CD4-positive, alpha-beta T cell treated with Interleukin-21 for 1 hour (primary cell): ENCODE results near the gene CBLL1.

Source experiments
- DNase-seq: peaks from one replicate; pipeline ENCODE4 v3.0.0-alpha.2; 2020

CBLL1 gene

GRCh38 chr7:107743567-107744344, at the start of gene CBLL1:
Gene CBLL1, plus strand, starts transcription at chr7:107744142. Its CDS starts 22 bp downstream, at chr7:107744164.
- DNase-seq, result peak; percentile 97

- DNase-seq, result no peak
Measured at GRCh38 chr7:107694386-107694785, 49.6 kb upstream of the CBLL1 start.

- DNase-seq, result no peak
Measured at GRCh38 chr7:107696330-107696946, 47.5 kb upstream of the CBLL1 start.

DNA sequence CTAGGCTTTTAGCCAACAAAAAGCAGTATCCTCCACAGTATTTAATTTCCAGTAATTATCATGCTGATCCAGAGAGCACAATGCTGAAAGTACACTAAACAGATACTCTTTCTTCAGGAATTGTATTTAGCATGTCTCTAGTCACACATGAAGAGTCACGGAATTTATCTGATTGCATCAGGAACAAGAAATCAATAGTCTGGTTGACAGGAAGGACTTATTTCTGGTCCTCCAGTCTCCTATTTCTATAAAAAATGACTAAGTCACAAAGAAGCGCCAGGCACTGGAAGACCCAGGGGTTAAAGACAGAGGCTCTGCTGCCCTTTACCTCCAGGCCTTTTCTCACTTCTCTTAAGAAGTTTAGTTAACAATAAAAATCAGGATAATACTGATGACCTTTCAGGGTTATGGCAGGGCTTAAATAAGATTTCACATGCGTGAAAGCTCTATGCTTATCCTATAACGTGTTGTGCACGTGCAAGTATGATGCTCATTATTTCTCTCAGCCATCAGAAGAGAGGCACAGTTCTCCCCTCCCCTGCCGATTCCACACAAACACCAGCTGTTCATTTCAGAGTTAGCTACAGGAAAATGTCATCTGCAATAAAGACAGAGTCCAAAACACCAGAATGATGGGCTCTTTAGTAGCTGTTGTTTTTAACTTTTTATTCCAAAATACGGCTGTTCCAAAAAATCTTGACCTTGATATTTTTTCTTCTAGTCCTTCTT, 46.5 kb upstream of the CBLL1 start:
- no peak for DNase-seq

DNA sequence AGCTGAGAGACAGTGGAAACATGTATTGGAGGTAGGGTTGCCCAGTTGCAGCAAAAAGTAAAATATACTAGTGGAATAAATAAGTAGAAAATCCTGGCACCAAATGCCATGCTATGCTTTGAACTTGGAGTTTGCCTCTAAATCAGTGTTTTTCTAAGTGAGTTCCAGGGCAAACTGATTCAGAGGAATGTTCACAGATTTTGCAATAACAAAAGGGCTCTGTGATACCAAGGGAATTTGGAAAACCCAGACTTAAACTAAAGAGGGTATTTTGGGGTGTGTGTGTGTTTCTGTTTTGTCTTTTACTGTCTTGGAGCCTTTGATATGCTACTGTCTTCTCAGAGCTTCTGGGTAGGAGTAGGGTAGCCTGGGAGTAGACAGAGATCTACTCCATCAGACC, 43.4 kb upstream of the CBLL1 start:
- DNase-seq, result no peak

DNA sequence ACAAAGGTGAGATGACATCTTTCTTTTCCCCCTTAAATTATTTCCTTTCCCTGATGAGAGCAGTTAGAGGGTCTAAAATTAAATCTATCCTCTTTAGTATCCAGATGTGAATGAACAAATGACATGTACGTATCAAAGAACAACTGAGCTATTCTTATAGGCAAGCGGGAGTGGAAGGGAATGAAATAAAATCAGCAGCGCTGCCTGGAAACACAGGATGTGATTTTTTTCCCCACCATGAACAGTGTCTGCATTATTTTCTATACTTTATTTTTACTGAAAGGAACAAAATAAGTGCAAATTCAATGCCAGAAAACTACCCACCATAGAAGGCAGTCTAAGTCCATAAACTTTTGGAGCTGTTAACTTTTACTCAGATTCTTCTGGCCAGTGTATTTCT, 42.8 kb upstream of the CBLL1 start:
- DNase-seq, result no peak

- DNase-seq, result no peak
Measured at GRCh38 chr7:107703219-107703618, 40.7 kb upstream of the CBLL1 start.

DNA sequence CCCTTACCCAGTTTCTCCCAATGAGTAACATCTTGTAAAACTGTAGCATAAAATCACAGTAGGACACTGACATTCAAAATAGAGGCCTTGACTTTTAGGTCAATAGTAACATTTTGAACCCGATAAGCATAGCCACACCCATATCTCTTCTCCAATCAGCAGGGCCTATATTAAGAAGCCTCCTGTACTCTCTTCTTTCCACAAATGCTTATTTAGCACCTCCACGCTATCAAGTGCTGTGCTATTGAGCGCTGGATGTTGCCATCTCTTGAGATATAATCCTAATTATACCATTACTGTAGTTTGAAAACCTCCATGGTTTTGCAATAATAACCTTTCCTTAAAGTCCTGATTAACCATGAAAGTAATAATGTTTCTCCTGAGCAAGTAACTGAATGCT, 40.1 kb upstream of the CBLL1 start:
- no peak for DNase-seq

DNA sequence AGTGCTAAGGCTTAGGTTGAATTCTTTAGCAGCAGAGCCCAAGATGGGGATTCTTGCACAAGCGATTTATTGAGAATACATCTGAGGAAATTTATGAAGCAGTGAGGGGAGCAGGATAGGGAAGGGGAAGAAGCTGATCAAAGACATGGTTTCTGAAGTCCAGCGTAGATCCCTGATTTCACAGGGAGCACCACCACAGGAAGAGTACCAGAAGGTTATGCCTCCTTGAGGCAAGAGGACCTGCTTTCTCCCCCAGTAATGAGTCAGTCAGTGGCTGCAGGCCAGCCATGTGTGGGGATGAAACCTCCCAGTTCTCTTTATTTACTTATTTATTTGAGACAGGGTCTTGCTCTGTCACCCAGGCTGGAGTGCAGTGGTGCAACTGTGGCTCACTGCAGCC, 35.0 kb upstream of the CBLL1 start:
- DNase-seq, result no peak

DNA sequence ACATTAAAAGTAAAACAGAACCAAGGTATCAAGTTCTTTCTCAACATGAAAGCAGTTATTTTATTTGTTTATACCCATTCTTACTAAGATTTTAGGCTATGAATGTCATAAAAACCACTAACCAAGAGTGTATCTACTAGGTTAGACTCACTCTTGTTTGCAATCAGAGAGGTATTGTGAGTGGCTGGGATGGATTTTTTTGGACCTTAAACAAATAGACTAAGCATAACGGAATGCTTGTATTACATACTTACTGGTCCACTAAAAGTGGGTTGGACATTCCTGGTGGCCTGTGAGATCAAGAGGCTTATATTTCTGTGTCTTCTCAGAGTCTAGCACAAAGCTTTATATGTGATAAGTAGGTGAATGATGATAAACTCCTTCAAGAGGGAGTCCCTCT, 32.6 kb upstream of the CBLL1 start:
- DNase-seq, result no peak

DNA sequence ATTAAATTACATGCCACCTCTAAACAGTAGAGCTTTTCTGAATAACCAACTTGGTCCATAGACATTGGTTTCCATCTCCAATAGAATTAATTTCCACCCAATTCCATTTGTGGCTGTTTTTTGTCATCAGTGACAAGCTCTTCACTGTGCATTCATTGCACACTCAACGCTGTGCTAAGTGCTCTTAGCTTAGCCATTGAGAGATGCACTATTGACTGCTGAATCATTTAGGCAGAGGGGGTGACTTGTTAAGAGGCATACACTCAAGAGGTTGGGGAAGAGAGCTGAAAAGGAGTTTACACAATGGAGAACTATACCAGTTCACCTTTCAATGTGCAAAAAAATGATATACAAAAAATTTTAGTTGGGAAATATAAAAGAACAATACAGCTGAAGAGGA, 31.9 kb upstream of the CBLL1 start:
- no peak for DNase-seq

GRCh38 chr7:107712896-107713295, 31.0 kb upstream of the CBLL1 start:
- DNase-seq, result no peak

GRCh38 chr7:107715531-107715930, 28.4 kb upstream of the CBLL1 start:
- DNase-seq, result no peak

DNA sequence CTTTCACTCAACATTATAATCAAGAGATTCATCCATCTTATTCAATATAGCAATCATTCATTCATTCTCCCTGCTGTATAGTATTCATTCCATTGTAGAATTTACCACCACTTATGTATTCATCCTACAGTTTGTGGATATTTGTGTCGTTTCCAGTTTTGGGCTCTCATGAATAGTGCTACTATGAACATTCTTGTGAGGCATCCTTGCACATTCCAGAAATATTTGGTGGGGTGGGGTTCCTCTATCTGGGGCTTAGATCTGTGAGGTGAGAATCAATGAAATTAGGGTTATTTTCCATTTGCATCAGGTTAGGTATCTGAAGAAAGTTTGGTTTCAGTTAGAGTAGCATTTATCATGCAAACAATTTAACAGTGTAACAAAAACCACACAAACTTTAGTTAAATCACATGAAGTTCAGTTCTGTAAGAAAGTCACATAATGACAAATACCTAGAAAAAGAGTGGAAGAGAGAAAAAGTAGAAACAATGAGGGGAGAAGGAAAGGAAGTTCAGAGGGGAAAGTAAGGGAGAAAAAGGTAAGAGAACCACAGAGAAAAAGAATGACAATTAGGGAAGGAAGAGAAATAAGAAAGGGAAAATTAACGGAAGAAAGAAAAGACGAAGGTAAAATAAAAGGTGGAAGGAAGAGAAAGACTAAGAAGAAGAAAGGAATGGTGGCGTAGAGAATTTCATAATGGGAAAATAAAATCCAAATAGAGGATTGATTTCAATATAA, 25.3 kb upstream of the CBLL1 start:
- DNase-seq, result no peak

DNA sequence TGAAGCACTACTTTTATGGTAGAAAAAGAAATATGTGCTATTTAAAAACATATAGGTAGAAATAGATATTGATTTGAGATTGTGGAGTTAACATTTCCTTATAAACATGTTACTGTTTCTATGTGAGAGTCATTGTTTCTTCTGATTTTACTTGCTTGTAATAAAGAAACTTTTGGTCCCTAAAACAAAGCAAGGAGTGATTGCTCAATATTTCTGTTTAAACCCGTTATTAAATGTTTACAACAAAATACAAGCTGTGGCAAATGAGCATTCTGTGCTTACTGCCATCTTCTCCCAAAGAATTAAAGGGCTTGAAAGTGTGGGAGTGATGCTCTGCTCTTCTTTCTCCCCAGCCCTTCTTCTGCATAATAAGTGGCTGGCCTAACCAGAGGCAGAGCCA, 22.7 kb upstream of the CBLL1 start:
- DNase-seq, result no peak

DNA sequence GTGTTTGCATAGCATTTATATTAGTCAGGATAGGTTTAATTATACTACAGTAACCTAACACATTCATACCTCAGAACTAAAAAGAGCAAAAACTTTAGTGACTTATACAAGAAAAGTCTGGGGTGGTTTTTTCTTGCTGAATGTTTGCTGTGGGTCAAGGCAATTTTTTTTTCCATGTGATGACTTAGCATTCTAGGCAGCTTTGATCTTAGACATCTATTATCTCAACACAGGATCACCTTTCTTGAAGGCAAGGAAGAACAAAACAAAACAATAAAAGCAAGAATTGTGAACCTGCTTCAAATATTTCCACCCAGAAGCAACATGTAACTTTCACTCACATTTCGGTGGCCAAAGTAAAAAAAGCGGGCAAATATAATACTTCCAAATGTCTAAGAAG, 20.7 kb upstream of the CBLL1 start:
- DNase-seq, result no peak

- peak; percentile 58 for DNase-seq
Measured at GRCh38 chr7:107725138-107725740, 18.7 kb upstream of the CBLL1 start.

GRCh38 chr7:107726356-107727130, 17.4 kb upstream of the CBLL1 start:
- DNase-seq, result no peak

DNA sequence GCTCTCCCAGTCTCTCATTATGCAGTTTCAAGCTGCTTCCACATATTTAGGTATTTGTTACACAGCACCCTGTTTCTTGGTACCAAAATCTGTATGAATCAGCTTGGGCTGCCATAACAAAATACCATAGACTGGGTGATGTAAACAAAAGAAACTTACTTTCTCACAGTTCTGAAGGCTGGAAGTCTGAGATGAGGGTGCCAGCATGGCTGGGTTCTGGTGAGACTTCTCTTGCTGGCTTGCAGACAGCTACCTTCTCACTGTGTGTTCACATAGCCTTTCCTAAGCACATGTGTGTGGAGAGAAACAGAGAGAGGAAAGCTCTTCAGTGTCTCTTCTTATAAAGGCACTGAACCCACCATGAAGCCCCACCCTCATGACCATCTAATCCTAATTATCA, 15.7 kb upstream of the CBLL1 start:
- no peak for DNase-seq

GRCh38 chr7:107742678-107743566, 1.0 kb upstream of the CBLL1 start:
- DNase-seq, result no peak

GRCh38 chr7:107744345-107744750, 406 bp downstream of the CBLL1 start:
- DNase-seq, result no peak
